ENCODE results near the gene GLYR1. TPM values are rescaled to one million over a fixed set of nuclear protein-coding genes. Genes with fewer than 3 reads are reported as not detected.

The GLYR1 gene
- total and polyA plus RNA-seq, 9 of the 15 experiments (the other 6 are each of a cell fraction or from before 2014, with no cell fraction given), result 6.7 to 99.2 (median 60.2) TPM

GRCh38 chr16:4814046-4814445 lies 33.0 kb downstream of the GLYR1 start:
- Histone ChIP-seq H3K36me3 (ENCODE audit: control insufficient read depth, insufficient read depth, low read length) (peaks cover 78% of the 10 kb centered on the region; the same call in 2 of the 3 replicates), H3K9me3 (replicated peaks; ENCODE audit: control insufficient read depth, insufficient read depth, low read depth, low read length) (no peaks in the 10 kb centered on the region), H3K4me3 (no peak overlapping the region), H4K20me1 (replicated peaks; ENCODE audit: control insufficient read depth, insufficient read depth, low read length) (no peaks in the 10 kb centered on the region; the same call in 1 of the 2 replicates), H3K9ac (ENCODE audit: insufficient read depth in 1 of 2, low read depth in 2 of 2, low read length in 2 of 2) (0 out of 4 replicates have a peak overlapping the region, but pooled peaks of 1 of the 2 experiments have one; percentile 36), H2AFZ (ENCODE audit: low read depth, low read length) (no peak overlapping the region), H3K4me1 (replicated peaks in 1 of 2; ENCODE audit: control insufficient read depth in 2 of 2, insufficient read depth in 2 of 2, low read length in 2 of 2) (peaks cover 0 to 3% of the 10 kb centered on the region in 2 experiments; a peak in 2 of 5 replicates), H3K9me1 (ENCODE audit: control insufficient read depth, insufficient read depth, low read length) (no peaks in the 10 kb centered on the region), H3K27ac (ENCODE audit: extremely low read depth, low read depth, low read length) (no peak overlapping the region), H3K27me3 (ENCODE audit: control insufficient read depth in 2 of 2, insufficient read depth in 2 of 2, low read length in 2 of 2) (no peaks in the 10 kb centered on the region), H3K4me2 (ENCODE audit: insufficient read depth, low read length) (no peak overlapping the region), H3K79me2 (ENCODE audit: control insufficient read depth, insufficient read depth, low read length) (no peaks in the 10 kb centered on the region)
- FAIRE-seq (no peak), ATAC-seq (no peak), DNase-seq (ENCODE audit: extremely low read depth in 1 of 4, low spot score in 3 of 4) (no peak)
- intact Hi-C loops (cut with micrococcal nuclease), result no loop called here
- POLR2A ChIA-PET, result interaction anchor here (0.5 to 1.3 kb wide), 2 partner anchors 11 to 217 kb away, joined by 3 to 7 read pairs; partner anchors contain the start of gene ROGDI
- TF ChIP-seq ZFP91 (CRISPR knock-in tag; IDR thresholded peaks at IDR 0.05) (no peak), FIP1L1 (IDR thresholded peaks at IDR 0.05; ENCODE audit: low read depth, low read length, poor library complexity, severe bottlenecking) (no peak)
- in situ Hi-C loops (cut with MboI), result no loop called here
- no TSS peak for BruUV-seq (replicated peaks)
- CTCF ChIA-PET (ENCODE audit: low intra/inter-chr PET ratio), result no interaction called here

All from K562 (cell line).